GM11168 (cell line): Measurements from ENCODE around the gene POM121.
"Not testable (repeated sequence)": the region's sequence is repeated elsewhere in the genome, so short reads cannot be mapped to it uniquely, and the experiment has no call there.

ENCODE experiments used
- in situ Hi-C: fragments of 300-500 bp; cut with MboI; formaldehyde crosslinking; loops from one replicate; pipeline ENCODE4 v1.12.0; 2022; ENCODE audit warnings: low sequenced_read_pairs; ENCODE audit not compliant: unreplicated experiment

POM121 gene

GRCh38 chr7:72924733-72925545 is at the start of gene POM121:
POM121 (plus strand) TSS chr7:72925095; CDS start chr7:72925122, 27 bp downstream.
- in situ Hi-C loops = no loop called here

- in situ Hi-C loops = not testable (repeated sequence)
Measured at GRCh38 chr7:72879079-72879736, 45.7 kb upstream of the POM121 start.

GRCh38 chr7:72879737-72880215 is 45.1 kb upstream of the POM121 start:
- in situ Hi-C loops = not testable (repeated sequence)

GRCh38 chr7:72891750-72892149 is 33.1 kb upstream of the POM121 start:
- in situ Hi-C loops = not testable (repeated sequence)

- in situ Hi-C loops = loop anchor here (5.0 kb wide), 1 partner anchor 72 kb away; no protein-coding TSS in a partner anchor
Measured at GRCh38 chr7:72904740-72905139, 20.2 kb upstream of the POM121 start.

- in situ Hi-C loops = loop anchor here (5.0 kb wide), 1 partner anchor 76 kb away; no protein-coding TSS in a partner anchor
Measured at GRCh38 chr7:72908422-72908821, 16.5 kb upstream of the POM121 start.

GRCh38 chr7:72911395-72911794 is 13.5 kb upstream of the POM121 start:
- in situ Hi-C loops = not testable (repeated sequence)

GRCh38 chr7:72913750-72914149 is 11.1 kb upstream of the POM121 start:
- in situ Hi-C loops = not testable (repeated sequence)

- in situ Hi-C loops = not testable (repeated sequence)
Measured at GRCh38 chr7:72914756-72915525, 10.0 kb upstream of the POM121 start.

- in situ Hi-C loops = no loop called here
Measured at GRCh38 chr7:72919256-72919775, 5.6 kb upstream of the POM121 start.

GRCh38 chr7:72924386-72924732 is 536 bp upstream of the POM121 start:
- in situ Hi-C loops = no loop called here

GRCh38 chr7:72925546-72926120 is 738 bp downstream of the POM121 start:
- in situ Hi-C loops = no loop called here

GRCh38 chr7:72927791-72928190 is 2.9 kb downstream of the POM121 start:
- in situ Hi-C loops = not testable (repeated sequence)

GRCh38 chr7:72928216-72928615 is 3.3 kb downstream of the POM121 start:
- in situ Hi-C loops = not testable (repeated sequence)

- in situ Hi-C loops = not testable (repeated sequence)
Measured at GRCh38 chr7:72942022-72942705, 17.3 kb downstream of the POM121 start.

GRCh38 chr7:72942956-72943355 is 18.1 kb downstream of the POM121 start:
- in situ Hi-C loops = not testable (repeated sequence)

GRCh38 chr7:72944937-72945336 is 20.0 kb downstream of the POM121 start:
- in situ Hi-C loops = not testable (repeated sequence)

- in situ Hi-C loops = not testable (repeated sequence)
Measured at GRCh38 chr7:72945597-72945996, 20.7 kb downstream of the POM121 start.

- in situ Hi-C loops = not testable (repeated sequence)
Measured at GRCh38 chr7:72946130-72946745, 21.3 kb downstream of the POM121 start.
